HG03066 (cell line): Measurements from ENCODE around the gene MUSTN1.

ENCODE experiments used
- ATAC-seq: cut with Tn5 transposase; IDR thresholded peaks from one replicate; pipeline ENCODE4 v1.9.1; 2021; ENCODE audit warnings: low read depth; ENCODE audit not compliant: unreplicated experiment

The MUSTN1 gene

DNA sequence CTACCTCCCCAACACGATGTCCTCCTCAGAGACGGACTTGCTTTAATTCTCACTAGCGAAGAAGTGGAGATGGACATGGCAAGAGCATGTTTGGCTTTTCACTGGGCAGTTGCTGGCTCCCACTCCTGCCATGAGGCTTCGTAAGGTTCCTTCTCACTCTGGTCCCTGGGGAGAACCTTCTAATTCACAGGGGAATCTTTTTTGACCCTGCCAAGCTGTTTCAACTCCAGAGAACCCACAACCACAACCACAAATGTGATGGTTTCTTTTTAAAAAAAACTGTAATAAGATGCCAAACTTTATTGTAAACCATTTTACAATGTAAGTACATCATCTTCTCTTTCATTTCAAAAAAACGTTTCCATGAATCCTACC, 1.6 kb upstream of the MUSTN1 start:
- ATAC-seq: no peak

DNA sequence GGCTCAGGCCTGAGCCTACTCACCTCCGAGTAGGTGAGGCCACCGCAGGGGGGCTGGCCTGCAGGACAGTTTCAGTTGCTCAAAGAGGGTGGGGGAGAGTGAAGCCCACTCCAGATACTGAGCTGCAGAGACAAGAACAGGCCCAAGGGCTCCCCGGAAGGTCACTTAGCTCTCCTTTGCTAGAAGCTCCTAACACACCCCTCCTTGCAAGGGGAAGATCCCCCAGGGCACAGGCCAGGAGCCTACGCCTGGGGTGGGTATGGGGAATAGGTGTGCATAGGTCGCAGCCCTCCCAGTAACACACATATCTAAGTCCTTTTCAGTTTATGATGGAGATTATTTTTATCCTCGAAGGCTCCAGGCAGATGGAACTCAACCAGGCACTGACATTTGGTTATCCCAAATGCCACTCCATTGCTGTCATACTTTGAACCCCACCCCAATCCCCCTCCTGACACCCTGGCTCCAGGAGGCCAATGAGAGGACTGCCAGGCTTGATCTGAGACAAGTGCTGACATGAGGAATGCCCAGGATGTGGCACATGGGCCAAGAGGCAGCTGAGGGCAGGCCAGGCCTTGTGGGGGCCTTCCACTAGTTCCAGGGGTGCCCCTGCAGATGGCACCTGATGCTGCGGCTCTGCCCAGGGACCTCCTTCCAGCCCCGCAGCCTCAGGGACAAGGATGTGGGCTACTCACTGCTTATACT, 1.1 kb upstream of the MUSTN1 start:
- ATAC-seq: no peak

DNA sequence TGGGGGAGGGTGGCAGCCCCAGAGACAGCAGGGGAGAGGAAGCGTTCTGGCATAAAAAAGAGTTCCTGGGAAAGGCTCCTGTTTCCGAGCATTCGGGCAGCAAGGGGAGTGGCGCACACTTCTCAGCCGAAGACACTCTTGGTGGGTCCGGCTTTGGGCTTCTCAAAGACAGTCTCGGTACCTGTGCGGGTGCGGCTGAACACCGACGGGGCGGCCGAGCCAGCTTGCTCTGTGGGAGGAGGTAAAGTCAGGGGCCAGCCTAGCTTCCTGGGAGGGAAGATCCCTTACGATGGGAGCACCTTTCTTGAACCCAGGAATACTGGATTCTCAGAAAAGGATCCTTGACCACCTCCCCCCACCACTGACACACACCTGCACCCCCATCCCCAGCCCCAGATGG, 1.6 kb downstream of the MUSTN1 start:
- ATAC-seq: no peak

DNA sequence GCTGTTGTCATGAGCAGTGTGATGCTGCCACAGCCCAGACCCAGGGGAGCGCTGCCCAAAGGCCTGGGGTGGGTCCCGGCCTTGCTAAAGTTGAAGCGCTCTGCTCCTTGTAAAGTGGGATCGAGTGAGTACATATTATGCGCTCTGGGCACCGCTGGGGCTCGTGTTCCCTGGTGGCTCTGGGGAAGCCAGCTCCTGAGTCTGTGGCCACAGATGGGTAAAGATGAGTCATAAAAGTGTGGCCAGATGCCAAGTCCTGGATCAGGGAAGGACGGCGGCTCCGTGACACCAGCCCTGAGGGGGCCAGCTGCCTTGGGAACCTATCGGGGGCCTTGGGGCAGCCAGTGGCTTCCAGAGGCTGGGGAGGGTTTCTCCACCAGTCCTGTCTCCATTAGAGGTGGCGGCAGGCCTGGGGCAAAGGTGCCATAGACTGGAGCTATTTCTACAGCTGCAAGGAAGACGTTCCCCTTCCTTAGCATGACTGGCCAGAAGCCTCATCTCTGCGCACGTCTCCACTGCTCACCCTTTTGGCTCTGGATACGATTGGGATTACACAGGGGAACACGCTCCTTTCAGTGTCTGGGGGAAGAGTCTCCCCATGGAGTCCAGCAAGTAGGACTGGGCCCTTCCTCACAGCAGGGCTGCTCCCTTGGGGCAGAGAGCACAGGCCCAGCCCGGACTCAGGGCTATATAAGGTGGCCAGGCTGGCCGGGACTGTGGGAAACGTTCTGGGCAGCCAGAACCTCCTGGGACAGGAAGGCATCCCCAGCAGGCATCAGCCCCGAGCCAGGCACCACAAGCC, 3.1 kb downstream of the MUSTN1 start:
- no peak for ATAC-seq

DNA sequence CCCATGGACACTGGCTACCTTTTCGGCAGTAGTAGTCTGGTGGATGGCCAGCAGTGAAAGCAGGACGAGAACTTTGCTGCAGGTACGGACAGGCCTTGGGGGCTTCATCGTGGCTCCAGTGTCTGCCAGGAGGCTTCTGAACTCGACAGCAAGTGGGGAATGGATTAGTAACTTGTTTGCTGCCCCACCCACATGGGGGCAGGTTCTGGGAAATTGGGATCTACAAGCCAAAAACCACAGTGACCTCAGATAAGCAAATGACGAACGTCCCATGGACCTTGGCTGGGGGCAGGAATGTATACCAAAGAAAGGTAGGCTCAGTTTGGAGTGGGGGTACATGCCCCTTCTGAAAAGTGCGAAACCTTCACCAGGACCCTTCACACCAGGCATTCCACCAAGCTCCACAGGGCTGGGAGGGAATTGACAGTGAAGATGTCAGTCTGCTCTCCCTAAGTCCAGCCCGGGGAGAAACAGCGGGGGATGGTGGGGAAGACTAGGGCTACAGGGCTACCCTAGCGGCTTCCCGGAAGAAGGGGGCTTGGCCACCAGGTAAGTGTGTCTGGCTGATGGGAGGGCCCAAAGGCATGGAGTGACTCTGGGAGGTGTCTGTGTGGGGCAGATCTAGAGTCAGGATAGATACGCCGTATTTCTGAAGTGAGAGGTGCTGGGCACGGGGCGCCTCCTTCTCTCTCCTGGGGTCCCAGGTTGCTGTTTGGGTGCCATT, 4.1 kb downstream of the MUSTN1 start, which contains the start of gene ITIH4:
Gene ITIH4 (minus strand): TSS at position 138 of the 724 bp plus-strand sequence. CDS start 30 bp downstream, at position 108.
- no peak for ATAC-seq

DNA sequence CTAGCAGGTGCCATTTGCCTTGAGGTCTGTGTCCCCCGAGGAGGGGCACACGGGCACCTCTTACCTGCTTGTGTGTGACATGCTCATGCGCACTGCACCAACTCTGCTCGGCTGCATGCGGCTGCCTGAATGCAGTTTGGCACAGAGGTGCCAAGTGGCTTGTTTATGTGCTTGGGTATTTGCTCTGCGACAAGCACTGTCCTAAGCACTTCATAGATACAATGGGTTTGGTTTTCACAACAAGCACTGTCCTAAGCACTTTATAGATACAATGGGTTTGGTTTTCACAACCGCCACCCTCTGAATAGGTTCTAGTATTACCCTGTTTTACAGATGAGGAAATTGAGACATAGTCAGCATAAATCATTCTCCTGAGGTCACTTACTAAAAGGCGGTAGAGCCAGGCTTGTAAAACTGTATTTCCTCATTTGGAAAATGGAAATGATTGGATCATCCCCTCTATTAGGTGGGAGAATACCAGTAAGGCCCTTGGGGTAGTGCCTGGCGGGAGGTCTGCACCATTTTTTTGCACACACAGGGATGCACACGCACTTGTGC, 4.8 kb downstream of the MUSTN1 start:
- ATAC-seq: no peak

DNA sequence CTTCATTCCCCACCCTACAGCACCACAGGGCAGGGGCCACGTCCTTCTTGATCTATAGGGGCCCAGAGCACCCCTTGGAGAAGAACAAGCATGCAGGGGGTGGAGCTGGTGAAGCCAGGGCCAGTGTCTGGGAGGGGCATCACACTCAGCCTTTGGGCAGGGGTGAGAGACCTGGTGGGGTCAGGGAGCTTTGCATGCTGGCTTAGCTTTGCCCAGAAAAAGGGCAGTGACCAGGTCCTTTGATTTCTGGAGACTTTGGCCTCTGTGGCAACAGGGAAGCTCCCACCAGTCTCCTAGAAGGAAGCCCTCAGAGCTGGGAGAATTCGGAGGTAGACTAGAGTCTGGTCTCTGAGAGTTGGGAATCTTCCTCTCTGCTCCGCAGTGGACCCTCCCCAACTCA, 5.3 kb downstream of the MUSTN1 start:
- ATAC-seq: no peak

DNA sequence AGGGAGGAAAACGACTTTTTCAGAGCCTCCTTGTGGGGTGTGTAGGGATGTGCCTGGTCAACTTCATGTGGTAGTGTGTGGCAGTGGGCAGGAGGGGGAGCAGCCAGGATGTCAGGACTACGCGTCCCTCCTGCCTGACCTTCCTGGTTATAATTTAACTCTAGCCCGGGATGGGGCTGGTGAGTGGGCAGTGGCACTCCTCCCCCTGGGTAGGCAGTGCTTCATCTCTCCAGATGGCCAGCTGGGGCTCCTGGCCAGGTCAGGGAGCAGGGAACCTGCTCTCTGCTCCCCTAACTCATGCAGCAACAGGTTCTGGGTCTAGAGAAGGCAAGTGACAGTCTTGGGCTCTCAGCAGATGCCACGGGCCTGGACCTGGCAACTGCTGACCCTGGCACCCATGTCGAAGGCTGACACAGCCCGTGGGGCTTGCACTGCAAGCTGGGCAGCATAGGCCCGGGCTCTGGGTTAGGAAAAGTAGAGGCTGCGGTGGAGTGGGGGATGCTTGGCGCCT, 6.9 kb downstream of the MUSTN1 start:
- ATAC-seq: no peak

DNA sequence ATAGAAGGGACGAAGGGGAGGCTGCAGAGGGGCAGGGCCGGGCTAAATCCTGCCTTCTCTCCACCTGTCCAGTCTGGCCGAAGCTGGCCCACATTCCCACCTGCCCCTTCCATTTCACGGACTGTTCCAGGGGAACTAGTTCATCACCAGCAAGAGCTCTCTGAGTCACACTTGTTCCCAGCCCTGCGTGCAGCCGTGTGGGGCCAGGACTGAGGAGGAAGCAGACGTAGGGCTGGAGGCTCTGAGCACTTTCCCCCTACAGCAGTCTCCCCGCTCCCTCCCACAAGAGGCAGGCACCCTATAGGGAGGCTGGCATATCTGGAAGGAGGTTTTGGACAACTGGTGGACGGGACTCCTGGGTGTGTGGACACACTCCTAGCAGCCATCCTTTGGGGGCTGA, 7.4 kb downstream of the MUSTN1 start:
- ATAC-seq: no peak

DNA sequence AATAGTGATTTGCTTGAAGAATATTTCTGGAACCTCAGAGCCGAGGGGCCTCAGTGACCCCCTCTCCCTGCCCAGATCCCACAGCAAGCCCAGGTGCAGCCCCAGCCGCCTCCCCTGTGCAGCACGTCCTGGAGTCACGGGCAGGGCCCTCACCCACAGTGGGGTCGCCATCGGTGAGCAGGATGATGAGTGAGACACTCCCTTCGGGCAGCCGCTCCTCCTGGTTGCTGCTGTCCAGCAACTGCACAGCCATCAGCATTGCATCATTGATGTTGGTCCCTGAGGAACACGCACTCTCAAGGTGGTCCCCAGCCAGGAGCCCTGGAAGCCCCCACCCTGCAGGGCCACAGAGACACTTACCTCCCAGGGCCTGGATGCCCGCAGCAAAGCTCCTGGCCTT, 10.8 kb downstream of the MUSTN1 start:
- no peak for ATAC-seq

DNA sequence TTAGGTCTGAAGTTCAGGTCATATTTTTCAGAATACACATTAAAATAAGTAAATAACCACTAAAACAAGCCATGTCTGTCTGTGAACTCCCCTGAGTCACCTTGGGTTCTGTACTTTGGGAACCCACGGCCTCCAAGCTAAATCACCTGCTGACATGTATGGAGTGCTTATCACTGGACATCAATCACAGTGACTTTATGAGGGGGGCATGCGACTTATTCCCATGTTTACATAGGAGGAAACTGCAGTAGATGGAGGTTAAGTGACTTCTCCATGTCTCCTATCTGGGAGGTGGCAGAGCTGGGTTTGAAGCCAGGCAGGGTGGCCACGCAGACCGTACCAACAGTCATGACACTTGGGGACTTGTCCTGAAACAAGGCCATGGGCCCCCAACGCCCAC, 12.5 kb downstream of the MUSTN1 start:
- ATAC-seq: no peak

DNA sequence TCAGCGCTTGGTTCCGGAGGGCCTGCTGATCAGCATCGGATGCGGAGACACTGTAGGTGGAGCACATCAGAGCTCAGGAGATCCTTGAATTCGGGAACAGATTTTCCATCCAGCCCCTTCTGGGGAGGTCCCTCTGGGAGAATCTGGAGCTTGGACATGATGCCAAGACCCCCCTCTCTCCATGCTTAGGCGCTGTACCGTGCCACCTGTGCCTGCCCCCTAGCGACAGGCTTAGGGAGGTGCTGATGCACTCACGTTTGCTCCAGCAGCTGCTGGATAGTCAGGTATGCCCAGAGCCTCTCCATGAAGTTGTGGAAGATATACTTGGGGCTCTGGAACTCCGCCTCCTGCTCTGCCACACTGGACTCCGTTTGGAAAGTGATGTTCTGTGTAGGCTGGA, 14.1 kb downstream of the MUSTN1 start:
- ATAC-seq: no peak

DNA sequence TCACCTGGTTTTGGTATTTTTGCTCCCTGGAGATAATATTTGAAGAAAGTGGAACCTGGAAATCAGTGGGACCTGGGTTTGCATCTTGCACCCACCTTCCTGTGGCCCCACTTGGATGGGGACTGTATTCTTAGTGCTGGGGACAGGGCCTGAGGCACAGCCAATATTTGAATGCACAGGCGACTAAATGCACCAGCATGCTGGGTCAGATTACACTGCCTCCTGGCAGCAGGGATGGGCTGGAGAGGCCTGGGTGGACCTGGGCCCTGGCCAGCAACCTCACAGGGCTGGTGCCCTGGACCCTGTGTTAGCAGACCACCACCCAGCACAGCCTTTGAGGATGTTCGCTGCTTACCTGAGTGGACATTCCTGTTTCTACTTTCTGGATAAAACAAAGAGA, 14.9 kb downstream of the MUSTN1 start:
- ATAC-seq: no peak

DNA sequence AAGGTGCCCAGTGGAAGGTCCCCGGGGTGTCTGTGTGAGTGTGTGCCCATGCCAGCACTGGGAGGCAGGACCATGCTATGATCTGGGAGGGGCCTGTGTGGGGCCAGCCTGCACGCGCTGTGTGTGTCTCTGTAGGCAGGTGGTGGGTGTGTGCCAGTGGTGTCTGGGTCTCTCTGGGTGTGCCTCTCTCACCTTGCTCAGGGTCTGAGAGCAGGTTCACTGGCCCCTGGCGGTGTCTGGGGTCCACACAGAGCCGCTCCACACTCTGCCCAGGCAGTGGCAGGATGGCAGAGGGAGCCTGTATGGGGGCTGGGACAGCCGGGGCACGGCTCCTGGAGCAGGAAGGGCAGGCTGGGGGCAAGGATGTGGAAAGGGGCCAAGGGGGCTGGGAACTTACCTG, 17.0 kb downstream of the MUSTN1 start:
- ATAC-seq: no peak

DNA sequence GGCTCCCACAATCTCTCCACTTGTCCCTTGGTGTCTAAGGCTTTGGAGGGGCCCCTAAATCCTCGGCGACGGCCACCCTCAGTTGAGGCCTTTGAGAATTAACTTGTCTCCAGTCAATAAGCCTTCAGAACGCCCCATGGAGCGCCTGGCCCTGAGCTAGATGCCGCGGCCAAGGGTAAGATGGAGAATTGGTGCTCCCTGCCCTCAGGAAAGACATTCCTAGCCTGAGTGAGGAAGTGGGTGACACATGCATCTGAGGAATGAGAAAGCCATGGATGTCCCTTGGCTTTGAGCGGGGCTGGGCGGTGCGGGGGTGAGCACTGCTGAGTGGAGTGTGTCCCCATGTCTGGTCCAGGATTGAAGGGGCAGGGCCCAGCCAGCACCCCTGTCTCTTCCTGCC, 17.6 kb downstream of the MUSTN1 start:
- ATAC-seq: no peak

DNA sequence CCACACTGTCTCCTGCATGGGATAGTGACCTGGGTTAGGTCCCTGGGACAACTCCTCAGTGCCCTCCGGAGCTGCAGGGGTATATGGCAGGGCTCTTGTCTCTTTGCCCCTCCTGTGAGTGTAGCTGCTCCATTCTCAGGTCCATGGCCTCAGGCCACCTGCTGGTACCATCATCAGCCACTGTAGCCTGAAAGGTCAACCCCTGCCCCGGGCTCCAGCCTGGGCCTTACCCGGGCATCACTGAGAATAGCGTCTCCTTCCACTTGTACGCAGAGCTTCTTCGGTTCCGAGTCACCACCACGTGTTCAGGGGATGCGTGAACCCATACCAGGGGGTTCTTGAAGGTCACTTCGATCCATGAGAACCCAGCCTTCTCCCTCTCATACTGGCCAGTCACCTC, 18.2 kb downstream of the MUSTN1 start:
- no peak for ATAC-seq

DNA sequence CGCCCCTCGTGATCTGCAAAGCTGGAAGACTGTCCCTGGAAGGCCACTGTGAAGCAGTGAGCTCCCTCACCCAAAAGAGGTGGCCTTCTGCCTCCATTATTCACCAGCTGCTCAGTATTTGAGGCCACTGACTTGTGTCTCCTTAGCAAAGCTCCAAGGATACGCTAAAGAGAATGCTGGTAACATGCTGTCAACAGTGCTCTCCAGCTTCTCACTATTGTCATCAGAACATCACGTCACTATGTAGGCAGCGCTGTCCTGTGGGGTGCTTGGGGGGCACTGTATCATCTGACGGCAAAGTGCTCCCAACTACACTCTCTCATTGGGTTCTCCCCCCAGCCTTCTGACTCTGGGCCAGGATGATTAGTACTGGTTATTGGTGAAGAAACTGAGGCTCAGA, 18.6 kb downstream of the MUSTN1 start:
- ATAC-seq: no peak

DNA sequence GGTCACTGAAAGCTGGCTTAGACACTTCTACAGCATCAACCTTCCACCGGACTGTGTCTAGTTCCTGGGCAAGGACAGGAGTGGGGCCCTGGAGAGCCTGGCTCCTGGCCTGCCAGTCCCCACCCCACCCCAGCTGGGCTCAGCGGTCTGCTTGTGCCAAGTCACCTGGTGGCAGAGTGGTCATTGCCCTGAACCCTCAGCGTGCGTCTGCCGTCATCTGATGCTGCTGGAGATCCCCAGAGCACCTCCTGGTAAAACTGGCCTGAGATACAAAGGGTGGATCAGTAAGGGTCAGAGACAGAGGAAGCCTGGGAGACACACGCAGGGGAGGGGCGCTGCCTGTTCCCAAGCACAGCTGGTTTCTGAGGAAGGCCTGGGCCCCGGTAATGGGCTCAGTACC, 21.0 kb downstream of the MUSTN1 start:
- no peak for ATAC-seq

DNA sequence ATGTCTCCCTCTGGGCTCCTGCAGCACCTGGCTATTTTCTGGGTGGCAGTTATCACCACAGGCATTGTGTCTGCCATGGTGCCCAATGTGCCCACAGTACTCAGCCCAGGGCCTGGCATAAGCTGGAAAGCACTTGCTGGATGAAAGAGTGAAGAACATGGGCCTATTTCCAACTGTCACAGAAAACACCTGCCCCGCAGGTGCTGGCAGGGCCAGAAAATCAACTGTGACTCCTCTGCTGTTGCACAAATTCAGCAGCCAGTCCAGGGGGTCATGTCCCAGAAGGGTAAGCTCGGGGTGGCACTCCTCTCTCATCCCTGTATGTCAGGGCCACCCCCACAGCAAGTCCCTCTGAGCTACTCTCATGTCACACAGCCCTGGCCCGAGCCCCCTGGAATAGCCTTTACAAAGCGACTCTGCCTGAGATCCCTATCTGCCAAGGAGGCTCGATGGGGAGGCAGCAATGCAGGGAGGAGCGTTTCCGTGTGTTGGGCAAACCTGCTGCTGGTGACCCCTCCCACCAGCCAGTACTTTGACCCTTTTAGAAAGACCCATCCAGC, 23.3 kb downstream of the MUSTN1 start:
- ATAC-seq: no peak

DNA sequence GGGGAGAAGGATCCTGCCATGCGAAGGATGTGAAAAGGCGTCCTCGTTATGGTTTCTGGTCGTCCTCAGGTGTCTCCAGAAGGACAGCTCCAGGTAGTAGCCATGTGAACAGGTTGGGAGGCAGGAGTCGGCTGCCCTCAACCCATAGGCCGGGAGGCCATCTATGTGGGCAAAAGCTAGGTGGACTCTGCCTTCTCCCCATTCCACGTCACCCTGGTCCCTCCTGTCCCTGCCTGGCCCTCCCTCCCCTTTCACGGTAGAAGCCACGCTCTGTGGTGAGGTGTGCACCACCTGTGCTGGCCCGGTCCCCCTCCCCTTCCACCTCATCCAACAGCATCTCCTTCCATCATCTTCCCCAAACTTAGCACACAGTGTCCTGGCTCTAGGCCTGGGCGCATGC, 23.9 kb downstream of the MUSTN1 start:
- ATAC-seq: no peak
